Neuronal stem cell (in vitro differentiated cells): ENCODE measurements around the gene COPG2.

Experiments
- DNase-seq: peaks from one replicate; pipeline ENCODE4 v3.0.0-alpha.2; 2013; ENCODE audit warnings: low spot score
- H2AFZ ChIP-seq: one replicate; pipeline ENCODE4 v1.6.1; 2013; ENCODE audit warnings: mild to moderate bottlenecking, low read length, inconsistent platforms
- H2AK5ac ChIP-seq: 2 replicates; pipeline ENCODE4 v1.6.1; 2013; ENCODE audit warnings: low read depth, mild to moderate bottlenecking, inconsistent platforms, low read length, moderate library complexity, mixed read lengths
- H2BK120ac ChIP-seq: 2 replicates; pipeline ENCODE4 v1.6.1; 2013; ENCODE audit warnings: low read depth, mild to moderate bottlenecking, inconsistent platforms, low read length, moderate library complexity, mixed read lengths
- H2BK12ac ChIP-seq: one replicate; pipeline ENCODE4 v1.6.1; 2013; ENCODE audit warnings: low read length, inconsistent platforms
- H2BK15ac ChIP-seq: 2 replicates; pipeline ENCODE4 v1.6.1; 2013; ENCODE audit warnings: mild to moderate bottlenecking, low read length, inconsistent platforms, mixed read lengths
- H2BK5ac ChIP-seq: one replicate; pipeline ENCODE4 v1.6.1; 2013; ENCODE audit warnings: inconsistent platforms, mild to moderate bottlenecking, low read length, moderate library complexity
- H3K14ac ChIP-seq: one replicate; pipeline ENCODE4 v1.6.1; 2013; ENCODE audit warnings: low read length, inconsistent platforms
- H3K18ac ChIP-seq: 2 replicates; pipeline ENCODE4 v1.6.1; 2013; ENCODE audit warnings: low read length, inconsistent platforms
- H3K23ac ChIP-seq: 2 replicates; pipeline ENCODE4 v1.6.1; 2013; ENCODE audit warnings: low read depth, mild to moderate bottlenecking, mixed read lengths, low read length, inconsistent platforms; ENCODE audit not compliant: poor library complexity
- H3K27ac ChIP-seq: replicated peaks from 3 replicates; pipeline ENCODE4 v1.5.1; 2013; ENCODE audit warnings: low read length, inconsistent platforms
- H3K27me3 ChIP-seq, 3 experiments: 2 replicates each; pipeline ENCODE4 v1.6.1; 2013; ENCODE audit warnings: low read length in 3 of 3, mild to moderate bottlenecking in 2 of 3, inconsistent platforms in 1 of 3, low read depth in 1 of 3, mixed read lengths in 1 of 3, moderate library complexity in 1 of 3; ENCODE audit not compliant: control insufficient read depth in 3 of 3, insufficient read depth in 3 of 3
- H3K36me3 ChIP-seq, 2 donors: replicated peaks in 1 of 2; 2 replicates each; pipeline ENCODE4 v1.6.1; 2013; ENCODE audit warnings: low read length in 2 of 2; ENCODE audit not compliant: control insufficient read depth in 2 of 2, insufficient read depth in 2 of 2
- H3K4ac ChIP-seq: 2 replicates; pipeline ENCODE4 v1.6.1; 2013; ENCODE audit warnings: inconsistent platforms, mild to moderate bottlenecking, low read length, moderate library complexity
- H3K4me1 ChIP-seq, 2 donors: 1 replicate in 1 of 2; 2 replicates in 1 of 2; pipeline ENCODE4 v1.6.1; 2013; ENCODE audit warnings: low read length in 2 of 2, low read depth in 1 of 2; ENCODE audit not compliant: control insufficient read depth in 2 of 2, insufficient read depth in 1 of 2
- H3K4me2 ChIP-seq: one replicate; pipeline ENCODE4 v1.6.1; 2013; ENCODE audit warnings: mild to moderate bottlenecking, low read length, inconsistent platforms; ENCODE audit not compliant: insufficient read depth, poor library complexity, severe bottlenecking
- H3K4me3 ChIP-seq, 2 donors: 2 replicates each; pipeline ENCODE4 v1.5.1; 2013; ENCODE audit warnings: low read length in 2 of 2, mild to moderate bottlenecking in 2 of 2, inconsistent platforms in 1 of 2, moderate library complexity in 1 of 2
- H3K79me1 ChIP-seq: one replicate; pipeline ENCODE4 v1.6.1; 2013; ENCODE audit warnings: low read depth, mild to moderate bottlenecking, inconsistent platforms, low read length, moderate library complexity
- H3K9ac ChIP-seq: one replicate; pipeline ENCODE4 v1.6.1; 2013; ENCODE audit warnings: mild to moderate bottlenecking, low read depth, low read length, inconsistent platforms; ENCODE audit not compliant: poor library complexity
- H3K9me3 ChIP-seq, 2 donors: replicated peaks in 1 of 2; 2 replicates each; pipeline versions ENCODE3 to v1.6.1; 2013; ENCODE audit warnings: low read length in 2 of 2, mild to moderate bottlenecking in 2 of 2, inconsistent platforms in 1 of 2, low read depth in 1 of 2, mixed read lengths in 1 of 2, moderate library complexity in 1 of 2; ENCODE audit not compliant: control insufficient read depth in 2 of 2, insufficient read depth in 1 of 2
- H4K8ac ChIP-seq: one replicate; pipeline ENCODE4 v1.6.1; 2013; ENCODE audit warnings: low read depth, mild to moderate bottlenecking, inconsistent platforms, low read length, moderate library complexity
- H4K91ac ChIP-seq: one replicate; pipeline ENCODE4 v1.6.1; 2013; ENCODE audit warnings: low read length, low read depth, mild to moderate bottlenecking, inconsistent platforms; ENCODE audit not compliant: poor library complexity
- WGBS, 2 donors: extraction: QIAGEN DNeasy Blood & Tissue Kit; methylation state at CpG; one replicate each; pipeline ENCODE4 v1.1.7; 2013; ENCODE audit warnings: missing lambda C conversion rate in 2 of 2, mixed read lengths in 1 of 2; ENCODE audit not compliant: insufficient read length in 2 of 2, insufficient replicate concordance in 1 of 2; ENCODE audit errors: extremely low coverage in 2 of 2; 5-methylcytosine and 5-hydroxymethylcytosine counted together

Gene COPG2

DNA sequence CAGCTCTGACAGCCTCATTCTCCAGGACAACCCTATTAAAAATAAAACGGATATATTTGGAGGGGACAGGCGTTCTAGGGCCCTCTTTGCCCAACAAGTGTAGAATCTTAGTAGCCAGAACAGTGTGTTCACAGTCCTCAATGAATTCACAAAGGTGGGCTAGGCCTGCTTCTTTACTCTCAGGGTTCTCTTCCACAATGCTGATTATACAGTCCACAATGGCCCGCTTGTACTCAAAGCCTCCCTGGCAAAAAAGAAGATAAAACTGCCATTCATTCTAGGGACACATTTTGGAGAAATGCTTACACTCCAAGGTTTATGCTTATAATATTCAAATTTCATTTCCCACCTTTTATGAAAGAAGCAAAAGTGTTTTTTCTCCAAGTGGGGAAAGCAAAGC lies 114.1 kb downstream of the COPG2 start:
- WGBS, 2 donors = no CpG with 5 or more reads among the region's 3 CpGs
- H3K27ac ChIP-seq = no peak overlapping the region

DNA sequence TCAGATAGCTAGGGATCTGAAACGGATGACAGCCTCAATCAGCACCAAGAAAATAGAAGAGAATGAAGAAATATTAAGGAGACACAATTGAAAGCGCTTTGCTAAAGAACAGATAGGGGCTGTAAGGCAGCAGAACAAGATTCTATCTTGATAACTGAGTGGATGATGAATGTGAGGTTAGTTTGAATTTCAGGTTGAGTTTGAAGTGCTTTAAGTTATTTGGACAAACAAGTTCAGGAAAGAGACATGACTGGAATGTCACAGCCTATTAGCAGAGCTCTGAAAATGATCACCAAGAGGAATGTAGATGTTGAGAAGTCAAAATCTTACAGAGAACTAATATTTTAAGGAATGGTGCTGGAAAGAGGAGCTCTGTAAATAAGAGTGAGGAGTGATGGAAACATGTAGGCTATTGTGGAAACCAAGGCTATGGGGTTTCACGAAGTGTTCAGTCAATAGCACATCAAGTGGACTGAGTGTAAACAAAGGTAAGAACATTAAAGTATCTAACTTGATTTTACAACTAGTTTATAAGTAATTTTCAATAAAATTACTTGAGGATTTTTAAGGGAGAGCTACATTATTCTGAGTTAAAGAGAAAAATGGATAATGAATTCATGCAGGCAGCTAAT lies 115.0 kb downstream of the COPG2 start:
- Histone ChIP-seq H3K27me3 (no peaks in the 10 kb centered on the region), H2BK120ac (no peak overlapping the region), H3K14ac (no peak overlapping the region), H4K8ac (no peak overlapping the region), H3K9me3 (peaks cover 0 to 7% of the 10 kb centered on the region in 2 donors), H3K4me1 (no peaks in the 10 kb centered on the region), H3K36me3 (peaks cover 9 to 69% of the 10 kb centered on the region in 2 donors), H3K4me3 (no peak overlapping the region), H3K27ac (no peak overlapping the region), H3K9ac (no peak overlapping the region), H2AFZ (no peak overlapping the region), H2BK15ac (no peak overlapping the region), H3K79me1 (no peaks in the 10 kb centered on the region), H2AK5ac (no peak overlapping the region), H2BK5ac (no peak overlapping the region), H3K23ac (no peak overlapping the region), H2BK12ac (no peak overlapping the region), H4K91ac (no peak overlapping the region), H3K4me2 (no peak overlapping the region), H3K4ac (no peak overlapping the region), H3K18ac (no peak overlapping the region)
- no CpG with 5 or more reads among the region's 3 CpGs for WGBS, 2 donors
- no peak for DNase-seq

More for the DNA sequence above, 114.1 kb downstream of the COPG2 start:
- no peak overlapping the region for H2BK5ac ChIP-seq
- no peaks in the 10 kb centered on the region for H3K79me1 ChIP-seq
- H3K23ac ChIP-seq = no peak overlapping the region
- no peak overlapping the region for H4K8ac ChIP-seq
- H3K36me3 ChIP-seq = peaks cover 9 to 68% of the 10 kb centered on the region in 2 donors
- no peaks in the 10 kb centered on the region for H3K27me3 ChIP-seq
- H3K4me1 ChIP-seq = no peaks in the 10 kb centered on the region
- no peak overlapping the region for H2BK120ac ChIP-seq
- no peak overlapping the region for H3K4ac ChIP-seq
- peaks cover 0 to 9% of the 10 kb centered on the region in 2 donors for H3K9me3 ChIP-seq
- no peak overlapping the region for H3K9ac ChIP-seq
- no peak overlapping the region for H2BK15ac ChIP-seq
- H3K4me2 ChIP-seq = no peak overlapping the region
- no peak overlapping the region for H2AK5ac ChIP-seq
- H3K18ac ChIP-seq = no peak overlapping the region
- no peak for DNase-seq
- no peak overlapping the region for H2BK12ac ChIP-seq
- H2AFZ ChIP-seq = no peak overlapping the region
- no peak overlapping the region for H3K14ac ChIP-seq
- no peak overlapping the region for H4K91ac ChIP-seq
- no peak overlapping the region for H3K4me3 ChIP-seq

DNA sequence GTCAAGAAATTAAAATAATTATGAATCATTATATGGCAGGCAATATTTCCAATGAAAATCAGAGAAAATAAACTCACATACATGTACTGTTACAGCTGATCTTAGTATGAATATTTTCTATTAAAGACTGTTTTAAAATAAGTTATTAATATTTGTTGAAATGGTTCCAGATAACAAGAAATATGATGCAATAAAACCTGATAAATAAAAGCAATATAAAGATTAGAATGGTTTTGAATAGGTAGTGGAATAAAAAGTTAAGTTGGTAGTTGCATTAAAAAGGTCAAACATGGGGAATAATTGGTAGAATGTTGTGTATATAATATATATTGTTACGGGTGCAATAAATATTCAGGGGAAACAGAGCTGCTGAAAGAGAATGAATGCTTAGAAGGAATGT lies 124.2 kb downstream of the COPG2 start:
- no peak overlapping the region for H2BK12ac ChIP-seq
- no peaks in the 10 kb centered on the region for H3K27me3 ChIP-seq
- no peak overlapping the region for H2BK120ac ChIP-seq
- 100% methylated on average over 1 of the region's 1 CpG for WGBS, 2 donors
- no peak overlapping the region for H3K4me2 ChIP-seq
- no peaks in the 10 kb centered on the region for H3K79me1 ChIP-seq
- no peak overlapping the region for H3K9ac ChIP-seq
- H2BK15ac ChIP-seq = no peak overlapping the region
- no peak overlapping the region for H4K91ac ChIP-seq
- peaks cover 20 to 85% of the 10 kb centered on the region in 2 donors for H3K36me3 ChIP-seq
- H4K8ac ChIP-seq = no peak overlapping the region
- H3K27ac ChIP-seq = no peak overlapping the region
- no peak overlapping the region for H2AFZ ChIP-seq
- H2BK5ac ChIP-seq = no peak overlapping the region
- no peaks in the 10 kb centered on the region for H3K9me3 ChIP-seq
- H3K4ac ChIP-seq = no peak overlapping the region
- no peak overlapping the region for H2AK5ac ChIP-seq
- no peak overlapping the region for H3K4me3 ChIP-seq
- DNase-seq = no peak
- H3K23ac ChIP-seq = no peak overlapping the region
- no peak overlapping the region for H3K18ac ChIP-seq
- H3K4me1 ChIP-seq = no peaks in the 10 kb centered on the region
- H3K14ac ChIP-seq = no peak overlapping the region

DNA sequence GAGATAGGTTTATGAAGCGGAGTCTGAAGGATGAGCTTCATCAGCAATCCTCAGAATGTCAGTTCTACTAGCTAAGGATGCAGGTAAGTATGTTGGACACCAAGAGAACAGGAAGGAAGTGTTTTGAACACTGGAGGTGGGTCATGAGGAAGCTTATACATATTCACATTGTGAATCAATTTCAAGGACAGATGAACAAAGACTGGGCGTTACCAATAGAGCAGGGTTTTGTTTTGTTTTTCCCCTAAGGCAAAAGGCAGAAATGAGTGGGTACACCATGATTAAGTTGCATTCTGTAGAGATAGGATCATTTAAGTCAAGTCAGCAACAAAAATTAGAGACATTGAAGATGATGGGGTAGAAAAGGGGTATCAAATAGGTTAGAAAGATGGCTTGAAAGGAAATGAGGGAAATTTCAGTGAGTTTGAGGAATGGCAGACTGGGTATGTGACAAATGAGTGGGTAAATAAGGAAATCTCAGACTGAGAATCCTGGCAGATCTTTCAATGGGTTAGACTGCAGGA lies 125.0 kb downstream of the COPG2 start:
- Histone ChIP-seq H3K36me3 (peaks cover 25 to 88% of the 10 kb centered on the region in 2 donors), H2AFZ (no peak overlapping the region), H4K8ac (no peak overlapping the region), H3K9ac (no peak overlapping the region), H2BK120ac (no peak overlapping the region), H2BK12ac (no peak overlapping the region), H3K27ac (no peak overlapping the region), H3K27me3 (no peaks in the 10 kb centered on the region), H3K79me1 (no peaks in the 10 kb centered on the region), H3K4me3 (no peak overlapping the region), H3K9me3 (no peaks in the 10 kb centered on the region), H3K4me1 (no peaks in the 10 kb centered on the region), H2AK5ac (no peak overlapping the region), H3K14ac (no peak overlapping the region), H3K4ac (no peak overlapping the region), H3K4me2 (no peak overlapping the region), H2BK5ac (no peak overlapping the region), H3K23ac (no peak overlapping the region), H3K18ac (no peak overlapping the region), H2BK15ac (no peak overlapping the region), H4K91ac (no peak overlapping the region)
- WGBS, 2 donors = no CpG with 5 or more reads among the region's 2 CpGs
- no peak for DNase-seq
